ENCODE measurements around the gene TNPO3.

The TNPO3 gene

DNA sequence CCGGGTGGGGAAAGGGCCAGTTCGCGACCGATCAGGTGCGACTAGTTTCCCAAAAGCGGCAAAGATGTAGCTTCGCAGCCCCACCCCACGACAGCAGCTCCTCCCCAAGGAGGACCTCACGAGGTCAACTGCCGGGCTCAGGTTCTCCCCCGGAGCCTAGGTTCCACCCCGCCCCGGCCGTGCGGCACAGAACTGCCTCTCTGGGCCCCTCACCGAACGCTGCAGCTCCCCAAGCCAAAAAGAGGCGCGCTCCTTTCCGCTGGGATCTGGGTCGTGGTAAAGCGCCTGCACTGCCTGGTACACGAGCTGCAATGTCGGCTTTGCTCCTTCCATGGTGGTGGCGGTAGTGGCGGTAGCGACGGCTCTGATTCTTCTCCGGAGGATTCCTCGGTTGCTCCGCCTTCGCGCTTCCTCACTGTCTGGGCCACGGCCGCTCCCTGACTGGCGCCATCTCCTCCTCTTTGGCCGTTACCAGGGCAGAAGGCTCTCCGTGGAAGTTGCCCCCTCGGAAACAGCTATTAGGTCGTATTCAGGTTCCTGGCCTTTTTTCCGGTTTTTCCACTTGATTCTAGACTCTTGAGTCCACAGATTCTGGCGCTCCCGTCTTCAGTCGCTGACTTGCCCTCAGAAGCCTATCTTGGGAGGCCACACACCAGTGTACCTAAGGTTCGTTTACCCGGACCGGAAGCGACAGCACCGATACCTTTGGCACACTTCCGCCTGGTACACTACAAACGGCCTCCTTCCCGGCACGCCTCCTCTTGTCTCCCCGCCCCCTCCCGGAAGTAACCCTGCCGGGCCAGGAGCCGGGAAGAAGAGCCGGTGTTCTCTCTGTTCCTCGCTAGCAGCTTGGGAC lies at the start of gene TNPO3:
Gene TNPO3 (minus strand): TSS at position 674 of the 856 bp plus-strand sequence. CDS start 341 bp downstream, at position 333.
- DNase-seq, result peak; percentile 96

DNA sequence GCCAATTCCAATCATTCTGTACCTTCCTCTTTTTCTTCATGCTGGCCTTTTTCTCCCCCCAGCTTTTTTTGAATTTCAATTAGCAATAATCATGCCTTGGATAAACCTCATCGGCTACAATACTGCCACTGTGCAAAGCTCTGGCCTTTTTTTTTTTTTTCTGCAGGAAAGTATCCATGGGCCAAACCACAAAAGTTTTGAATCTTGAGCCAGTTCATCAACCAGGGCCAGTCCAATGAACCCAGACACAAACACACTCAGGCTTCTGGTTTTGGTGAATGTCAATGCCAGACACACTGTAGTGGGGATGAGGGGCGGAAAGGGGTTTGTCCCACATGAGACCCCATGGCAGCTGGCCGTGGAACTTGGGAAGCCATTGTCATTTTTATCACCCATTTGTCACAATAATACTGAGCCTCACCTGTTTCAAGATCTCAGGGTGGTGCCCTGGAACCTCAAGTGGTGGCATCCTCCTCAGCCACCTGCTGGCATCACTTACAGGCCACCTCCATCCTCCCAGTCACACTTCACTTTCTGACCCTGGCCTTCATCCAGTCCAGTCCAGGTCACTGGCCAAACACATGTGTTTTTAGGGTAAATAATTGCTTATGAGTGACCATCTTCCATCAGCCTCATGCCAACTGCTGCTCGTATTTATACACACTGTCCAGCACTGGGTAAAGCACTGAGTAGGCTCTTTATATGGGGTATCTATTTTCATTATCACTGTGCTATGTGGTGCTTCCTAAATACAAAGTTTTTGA lies 48.8 kb upstream of the TNPO3 start:
- DNase-seq, result no peak

DNA sequence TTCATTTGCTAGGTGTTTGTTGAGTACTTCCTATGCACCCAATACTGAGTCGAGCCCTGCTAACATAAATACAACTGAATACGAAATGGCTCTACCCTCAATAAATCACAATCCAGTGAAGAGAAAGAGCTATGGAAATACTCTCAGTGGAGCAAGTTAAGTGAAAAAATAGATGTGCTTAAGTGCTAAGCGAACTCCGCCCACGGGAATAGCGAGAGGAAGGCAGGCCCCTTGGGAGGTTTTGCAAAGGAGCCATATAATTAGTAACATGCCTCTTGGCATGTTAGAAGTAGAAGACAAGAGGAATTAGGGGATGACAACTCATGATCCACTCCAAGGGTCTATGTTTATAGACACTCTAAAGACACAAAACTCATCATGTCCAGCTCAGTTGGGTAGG lies 46.8 kb upstream of the TNPO3 start:
- no peak for DNase-seq

DNA sequence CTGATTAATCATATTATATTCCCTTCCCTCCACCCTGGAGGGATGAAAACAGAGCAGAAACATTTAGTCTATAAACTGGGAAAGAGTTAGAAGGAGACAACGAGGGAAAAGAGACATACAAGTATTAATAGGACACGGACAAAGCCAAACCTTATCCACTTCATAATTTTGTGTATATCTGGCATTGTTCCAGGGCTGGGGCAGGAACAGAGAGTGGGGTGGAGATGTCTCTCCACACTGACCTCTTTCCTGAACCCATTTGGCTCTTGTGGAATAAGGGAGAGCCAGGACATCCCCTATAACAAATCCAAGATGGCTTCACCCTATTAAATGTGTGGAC lies 45.9 kb upstream of the TNPO3 start:
- no peak for DNase-seq

DNA sequence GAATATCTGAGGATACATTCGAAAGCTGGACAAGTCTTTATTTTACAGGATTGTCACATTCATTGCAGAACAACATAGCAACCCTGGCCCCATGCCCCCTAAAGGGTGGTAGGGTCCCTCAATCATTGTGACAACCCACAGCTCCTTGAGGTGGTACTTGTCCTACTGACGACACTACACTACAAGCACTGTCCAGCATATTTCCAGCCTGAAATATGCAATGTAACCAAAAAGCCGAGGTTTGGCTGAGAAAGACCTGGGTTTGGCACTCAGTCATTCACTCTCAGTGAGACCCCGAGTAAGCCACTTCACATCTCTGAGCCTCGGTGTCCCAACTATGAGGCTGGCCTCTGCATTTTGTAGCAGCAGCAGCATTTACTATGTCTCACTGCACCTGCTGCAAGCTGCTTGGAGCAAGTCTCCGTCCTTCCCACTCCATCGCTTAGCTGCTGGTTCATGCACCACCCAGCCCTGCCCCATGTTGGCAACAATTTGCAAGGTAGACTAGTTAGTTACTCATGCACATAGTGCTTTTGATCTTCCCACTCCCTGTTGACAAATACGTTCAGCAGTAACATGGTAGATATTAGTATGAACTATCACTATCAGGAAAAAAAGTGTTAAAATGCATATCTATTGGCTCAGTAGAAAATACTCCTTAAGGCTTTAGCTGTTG lies 43.6 kb upstream of the TNPO3 start:
- DNase-seq, result no peak

DNA sequence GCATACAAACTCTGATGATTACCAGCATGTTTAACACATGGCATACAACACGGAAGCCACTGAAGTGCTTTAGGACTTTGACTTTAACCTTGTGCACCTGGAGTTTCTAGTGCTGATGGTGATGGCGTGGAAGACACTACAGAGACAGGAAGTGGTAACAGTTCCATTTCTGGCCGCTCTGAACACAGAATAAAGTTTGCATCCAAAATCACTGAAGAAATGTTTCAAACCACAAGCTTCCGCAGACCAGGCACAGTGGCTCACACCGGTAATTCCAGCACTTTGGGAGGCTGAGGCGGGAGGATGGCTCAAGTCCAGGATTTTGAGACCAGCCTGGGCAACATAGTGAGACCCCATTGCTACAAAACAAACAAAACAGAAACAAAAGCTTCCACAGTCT lies 40.3 kb upstream of the TNPO3 start:
- no peak for DNase-seq

DNA sequence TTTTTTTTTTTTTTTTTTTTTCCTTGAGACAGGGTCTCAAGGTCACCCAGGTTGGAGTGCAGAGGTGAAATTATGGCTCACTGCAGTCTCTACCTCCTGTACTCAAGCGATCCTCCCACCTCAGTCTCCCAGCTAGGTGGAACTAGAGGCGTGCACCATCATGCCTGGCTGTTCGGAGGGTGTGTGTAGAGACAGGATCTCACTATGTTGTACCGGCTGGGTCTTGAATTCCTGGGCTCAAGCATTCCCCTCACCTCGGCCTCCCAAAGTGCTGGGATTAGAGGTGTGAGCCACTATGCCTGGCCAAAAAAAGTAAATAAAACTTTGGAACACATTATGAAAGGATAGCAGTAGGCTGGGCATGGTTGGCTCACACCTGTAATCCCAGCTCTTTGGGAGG lies 39.6 kb upstream of the TNPO3 start:
- DNase-seq, result no peak

DNA sequence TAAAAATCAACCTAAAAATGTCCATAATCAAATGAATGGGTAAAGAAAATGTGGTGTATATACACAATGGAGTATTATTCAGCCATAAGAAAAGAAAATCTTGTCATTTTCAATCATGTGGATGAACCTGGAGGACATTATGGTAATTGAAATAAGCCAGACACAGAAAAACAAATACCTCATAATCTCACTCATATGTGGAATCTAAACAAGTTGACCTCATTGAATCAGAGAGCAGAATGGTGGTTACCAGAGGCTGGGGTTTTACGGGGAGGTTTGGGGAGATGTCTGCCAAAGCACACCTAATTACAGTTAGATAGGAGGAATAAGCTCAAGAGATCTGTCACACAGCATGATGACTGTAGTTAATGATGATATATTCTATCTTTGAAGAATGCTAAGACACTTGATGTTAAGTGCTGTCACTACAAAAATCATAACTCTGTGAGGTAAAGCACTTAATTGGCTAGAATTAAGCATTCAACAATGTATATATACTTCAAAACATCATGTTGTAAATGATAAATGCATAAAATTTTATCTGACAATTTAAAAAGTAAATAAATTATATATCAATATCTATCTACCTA lies 39.1 kb upstream of the TNPO3 start:
- no peak for DNase-seq

DNA sequence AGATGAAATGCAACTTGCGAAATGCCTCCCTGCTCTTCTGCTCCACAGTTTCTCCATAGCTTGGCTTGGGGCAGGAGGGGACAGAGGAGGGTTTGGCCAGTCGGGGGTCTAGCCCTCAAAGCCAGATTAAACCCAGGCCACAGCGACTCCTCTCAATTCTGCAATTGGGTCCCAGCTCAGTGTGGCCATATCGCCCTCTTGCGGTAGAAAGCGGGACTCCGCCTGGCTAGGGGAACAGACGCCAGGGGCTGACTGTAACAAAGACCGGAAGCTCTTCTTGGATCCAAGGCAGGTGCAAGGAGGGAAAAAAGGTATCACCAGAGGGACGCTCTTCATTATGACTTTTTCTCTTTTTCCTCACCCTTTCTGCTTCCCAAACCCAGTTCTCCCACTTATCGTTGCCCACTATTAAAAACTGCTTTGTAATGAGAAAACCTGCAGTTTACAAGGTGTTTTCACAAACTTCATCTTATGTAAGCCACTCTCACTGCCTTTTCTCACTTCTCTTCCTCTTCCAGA lies 36.6 kb upstream of the TNPO3 start:
- peak; percentile 65 for DNase-seq

DNA sequence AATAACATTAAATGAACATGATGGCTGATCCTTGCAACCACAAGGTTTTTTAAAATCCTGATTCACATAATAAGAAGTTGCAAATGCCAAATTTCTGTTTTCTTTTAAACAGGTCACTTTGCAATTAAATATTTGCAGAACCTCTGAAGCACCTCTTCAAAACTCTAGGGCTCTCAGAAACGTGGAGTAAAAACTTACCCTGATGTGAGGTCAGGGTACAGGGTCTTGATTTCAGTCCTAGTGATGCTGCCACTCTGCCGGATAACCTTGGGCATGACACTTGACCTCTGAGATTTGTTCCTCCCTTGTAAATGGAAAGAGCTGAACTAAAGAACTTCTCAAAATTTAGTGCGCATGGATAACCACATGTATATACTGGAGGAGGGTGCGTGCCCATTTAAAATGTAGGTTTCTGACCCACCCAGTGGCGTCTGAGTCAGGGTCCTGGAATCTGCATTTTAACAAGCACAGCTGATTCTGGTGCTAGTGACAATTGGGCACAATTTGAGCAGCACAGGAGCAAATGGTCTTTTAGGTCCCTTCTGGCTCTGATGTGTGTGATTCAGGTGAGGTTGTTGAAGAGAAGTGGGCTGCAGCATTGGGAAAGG lies 35.5 kb upstream of the TNPO3 start:
- DNase-seq, result no peak

DNA sequence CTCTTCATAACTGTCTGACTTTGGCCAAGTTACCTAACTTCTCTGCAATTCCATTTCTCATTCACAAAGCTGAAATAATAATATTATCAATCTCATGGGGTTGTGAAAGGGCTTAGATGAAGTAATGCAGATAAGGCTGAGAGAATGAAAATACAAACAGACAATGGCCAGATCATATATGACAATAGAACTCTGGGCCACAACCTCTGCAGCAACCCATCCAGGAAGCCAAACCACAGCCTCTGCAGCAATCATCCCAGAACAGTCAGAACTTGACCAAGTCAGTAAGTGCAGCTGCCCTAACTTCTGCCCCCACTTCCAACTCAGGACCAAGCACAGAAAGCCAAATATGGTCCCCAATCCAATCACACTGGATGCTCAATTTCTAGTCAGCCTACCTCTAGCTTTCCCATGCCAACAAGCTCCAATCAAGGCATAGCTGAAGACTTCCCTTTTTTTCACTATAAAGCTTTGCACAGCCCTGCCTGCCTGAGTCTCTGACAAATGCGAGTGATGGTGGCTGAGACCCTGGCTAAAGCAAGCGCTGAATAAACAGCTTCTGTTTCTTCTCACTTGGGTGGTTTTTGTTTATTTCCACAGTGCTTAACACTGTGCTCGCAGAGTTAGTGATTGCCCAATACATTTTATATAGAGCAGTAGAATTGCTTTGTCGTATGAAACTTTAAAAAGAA lies 34.8 kb upstream of the TNPO3 start:
- no peak for DNase-seq

DNA sequence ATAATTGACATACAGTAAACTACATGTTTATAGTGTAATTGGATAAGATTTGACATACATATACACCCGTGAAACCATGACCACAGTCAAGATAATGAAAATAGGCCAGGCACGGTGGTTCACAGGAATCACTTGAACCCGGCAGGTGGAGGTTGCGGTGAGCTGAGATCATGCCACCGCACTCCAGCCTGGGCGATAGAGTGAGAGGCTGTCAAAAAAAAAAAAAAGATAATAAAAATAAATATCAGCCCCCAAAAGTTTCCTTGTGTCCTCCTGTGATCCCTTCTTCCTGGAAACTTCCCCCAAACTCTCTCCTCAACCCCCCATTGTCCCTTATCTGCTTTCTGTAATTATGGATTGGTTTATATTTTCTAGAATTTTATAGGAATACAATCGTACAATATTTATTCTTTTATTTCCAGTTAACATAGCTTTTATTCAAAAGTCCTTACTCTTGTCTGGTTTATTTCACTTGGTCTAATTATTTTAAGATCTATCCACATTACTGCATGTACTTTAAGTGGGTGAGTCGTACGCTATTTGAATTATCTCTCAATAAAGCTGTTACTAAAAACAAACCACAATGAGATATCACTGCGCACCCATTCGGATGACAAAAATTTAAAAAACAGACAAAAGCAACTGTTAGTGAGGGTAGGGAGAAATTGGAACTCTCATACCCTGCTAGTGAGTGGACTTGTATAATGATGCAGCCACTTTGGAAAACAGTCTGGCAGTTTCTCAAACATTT lies 30.1 kb upstream of the TNPO3 start:
- no peak for DNase-seq

DNA sequence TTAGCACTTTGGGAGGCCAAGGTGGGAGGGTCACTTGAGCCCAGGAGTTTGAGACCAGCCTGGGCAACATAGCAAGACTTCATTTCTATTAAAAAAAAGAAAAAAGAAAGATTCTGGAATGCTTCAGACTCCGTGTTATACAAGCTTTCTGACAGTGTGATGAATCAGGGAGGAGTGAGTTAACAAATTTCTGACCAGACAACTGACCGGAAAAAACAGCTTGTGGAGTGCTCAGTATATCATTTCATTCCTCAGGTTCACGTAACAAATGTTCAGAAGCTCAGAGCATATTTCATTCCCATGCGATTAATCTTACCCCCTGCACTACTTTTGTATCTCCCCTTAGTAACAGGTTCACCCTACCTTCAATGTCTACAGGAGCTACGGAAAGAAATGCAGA lies 28.6 kb upstream of the TNPO3 start:
- no peak for DNase-seq

DNA sequence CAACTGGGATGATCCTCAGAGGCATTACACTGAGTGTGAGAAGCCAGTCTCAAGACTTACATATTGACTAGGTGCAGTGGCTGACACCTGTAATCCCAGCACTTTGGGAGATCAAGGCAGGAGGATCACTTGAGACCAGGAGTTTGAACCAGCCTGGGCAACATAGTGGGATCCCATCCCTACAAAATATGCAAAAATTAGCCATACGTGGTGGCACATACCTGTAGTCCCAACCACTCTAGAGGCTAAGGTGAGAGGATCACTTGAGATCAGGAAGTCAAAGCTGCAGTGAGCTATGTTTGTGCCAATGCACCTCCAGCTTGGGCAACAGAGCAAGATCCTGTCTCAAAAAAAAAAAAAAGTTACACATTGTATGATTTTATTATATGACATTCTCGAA lies 23.5 kb upstream of the TNPO3 start:
- DNase-seq, result no peak

DNA sequence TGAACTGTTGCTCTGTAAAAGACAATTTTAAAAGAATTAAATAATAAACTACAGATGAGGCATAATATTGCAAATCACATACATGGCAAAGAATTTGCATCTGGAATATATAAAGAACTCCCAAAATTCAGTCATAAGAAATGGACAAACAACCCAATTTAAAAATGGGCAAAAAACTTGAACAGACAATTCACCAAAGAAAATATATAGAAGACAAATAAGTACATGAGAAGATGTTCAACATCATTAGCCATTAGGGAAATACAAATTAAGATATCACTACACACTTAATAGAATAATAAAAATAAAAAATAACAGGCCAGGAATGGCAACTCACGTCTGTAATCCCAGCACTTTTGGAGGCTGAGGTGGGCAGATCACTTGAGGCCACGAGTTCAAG lies 22.0 kb upstream of the TNPO3 start:
- DNase-seq, result no peak

DNA sequence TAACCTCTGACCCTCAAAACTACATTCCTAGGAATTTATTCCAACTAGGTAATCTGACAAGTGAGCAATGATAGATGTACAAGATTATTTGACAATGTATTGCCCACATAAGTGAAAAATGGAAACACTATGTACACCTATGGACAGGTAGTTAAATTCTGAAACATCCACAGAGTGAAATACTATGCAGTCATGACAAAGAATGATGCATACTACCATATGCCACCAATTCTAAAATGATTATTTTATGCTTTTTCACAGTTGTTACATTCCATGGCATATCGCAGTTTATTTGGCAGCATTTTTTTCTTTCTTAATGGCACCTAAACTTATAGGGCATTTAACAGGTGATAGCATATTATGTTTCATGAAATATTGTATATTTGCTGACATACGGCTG lies 20.1 kb upstream of the TNPO3 start:
- no peak for DNase-seq

DNA sequence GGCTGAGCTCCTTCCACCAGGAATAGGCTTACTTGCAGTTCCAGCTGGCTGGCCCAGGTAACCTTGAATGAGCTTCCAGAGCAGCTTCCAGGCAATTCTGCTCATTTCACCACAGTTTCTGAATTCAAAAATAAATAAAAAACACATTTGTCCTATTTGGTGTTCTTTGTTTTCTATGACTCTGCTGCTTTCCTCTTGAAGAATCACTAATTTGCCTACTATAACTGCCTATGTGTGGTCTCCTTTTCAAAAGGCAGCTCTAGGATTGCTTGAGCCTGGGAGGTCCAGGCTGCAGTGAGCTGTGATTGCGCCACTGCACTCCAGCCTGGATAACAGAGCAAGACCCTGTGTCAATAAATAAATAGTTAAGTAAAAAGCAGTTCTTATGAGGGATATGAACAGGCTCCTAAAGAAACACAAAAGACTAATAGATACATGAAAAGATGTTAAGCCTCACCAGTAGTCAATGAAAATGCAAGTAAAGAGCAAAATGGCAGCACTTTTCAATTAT lies 19.5 kb upstream of the TNPO3 start:
- DNase-seq, result no peak

DNA sequence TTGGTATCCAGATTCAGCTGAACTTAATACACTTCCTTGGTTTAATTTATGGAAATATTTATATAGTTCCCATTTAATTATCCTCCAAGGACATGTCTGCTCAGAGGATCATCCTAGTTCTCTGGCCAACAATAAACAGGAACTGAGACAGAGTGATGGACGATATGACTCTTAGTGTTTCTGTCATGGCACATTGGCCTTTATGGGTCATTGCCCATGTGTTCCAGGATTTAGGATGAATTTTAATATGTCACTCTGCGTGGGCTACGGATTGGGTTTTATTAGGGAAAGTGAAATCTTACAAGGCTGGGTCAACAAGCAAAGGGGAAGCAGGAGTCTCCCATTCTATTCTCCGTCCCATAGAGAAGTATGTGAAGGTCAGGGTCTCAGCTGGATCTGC lies 18.8 kb upstream of the TNPO3 start:
- no peak for DNase-seq

DNA sequence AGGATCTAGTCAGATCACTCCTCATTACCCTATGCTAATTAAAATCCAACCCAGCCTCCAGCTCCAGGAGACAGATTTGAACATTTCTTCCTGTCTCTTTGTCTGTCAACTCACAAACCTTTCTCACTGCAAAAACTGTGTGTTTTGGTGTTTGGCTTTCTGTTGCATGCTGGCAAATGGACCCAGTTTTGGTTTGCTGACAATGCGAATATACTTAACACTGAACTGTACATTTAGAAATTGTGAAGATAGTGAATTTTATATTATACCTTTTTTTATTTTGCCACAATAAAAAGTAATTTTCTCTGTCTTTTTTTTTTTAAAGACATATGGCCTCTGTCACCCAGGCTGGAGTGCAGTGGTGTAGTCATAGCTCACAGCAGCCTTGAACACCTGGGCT lies 18.3 kb upstream of the TNPO3 start:
- DNase-seq, result no peak

DNA sequence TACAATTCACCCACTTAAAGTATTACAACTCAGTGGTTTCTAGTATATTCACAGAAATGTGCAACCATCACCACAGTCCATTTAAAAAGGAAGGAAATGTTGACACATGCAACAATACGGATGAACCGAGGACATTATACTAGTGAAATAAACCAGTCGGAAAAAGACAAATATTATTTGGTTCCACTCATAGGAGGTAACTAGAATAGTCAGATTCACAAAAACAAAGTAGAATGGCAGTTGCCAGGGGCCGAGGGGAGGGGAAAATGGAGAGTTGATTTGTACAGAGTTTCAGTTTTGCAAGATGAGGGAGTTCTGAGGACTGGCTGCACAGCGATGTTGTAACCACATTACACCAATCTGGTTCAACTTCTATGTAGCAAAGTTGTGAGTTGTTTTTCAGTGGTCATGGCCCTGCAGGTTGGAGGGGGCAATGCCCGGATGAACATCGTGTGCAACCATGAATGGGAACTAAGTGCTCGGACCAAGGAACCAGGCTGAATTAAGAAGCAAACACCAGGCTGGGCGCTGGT lies 17.6 kb upstream of the TNPO3 start:
- no peak for DNase-seq

DNA sequence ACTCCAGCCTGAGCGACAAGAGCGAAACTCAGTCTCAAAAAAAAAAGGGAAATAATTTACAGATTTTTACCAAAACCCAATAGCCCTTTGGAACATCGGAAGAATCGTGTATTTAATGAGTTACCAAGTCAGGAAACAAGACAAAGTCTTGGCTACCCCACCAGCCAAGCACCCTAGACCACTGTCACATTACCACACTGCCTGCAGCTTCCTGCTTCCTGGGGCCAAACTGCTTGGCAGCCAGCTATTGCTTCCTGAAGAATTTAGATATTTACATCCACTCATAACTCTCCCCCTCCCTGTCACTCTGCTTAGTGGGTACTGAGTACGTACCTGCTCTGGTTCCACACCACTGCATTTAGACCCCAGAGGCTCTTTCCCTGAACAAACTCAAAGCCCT lies 14.1 kb upstream of the TNPO3 start:
- no peak for DNase-seq
